Lung (tissue), 12 donors: ENCODE results near the gene USP48. TPM values are rescaled to one million over a fixed set of nuclear protein-coding genes. Genes with fewer than 3 reads are reported as not detected.

ENCODE experiments used
- ATAC-seq: fragments of 200-7000 bp; cut with Tn5 transposase; one replicate; pipeline ENCODE4 v1.9.1; 2020; ENCODE audit warnings: moderate number of reproducible peaks; ENCODE audit not compliant: insufficient read depth, low FRiP score
- DNase-seq, 3 donors: peaks; one replicate each; pipeline ENCODE4 v3.0.0-alpha.2; 2013 to 2017
- H3K27ac ChIP-seq, 2 donors: one replicate each; pipeline ENCODE4 v1.5.1; 2013; ENCODE audit warnings: mild to moderate bottlenecking in 2 of 2, moderate library complexity in 2 of 2, control low read depth in 1 of 2, inconsistent platforms in 1 of 2, low read depth in 1 of 2, low read length in 1 of 2
- H3K27me3 ChIP-seq, 3 donors: one replicate each; pipeline ENCODE4 v1.5.1; 2013; ENCODE audit warnings: low read length in 2 of 3; ENCODE audit not compliant: control insufficient read depth in 3 of 3, insufficient read depth in 3 of 3
- H3K36me3 ChIP-seq, 4 donors: one replicate each; pipeline ENCODE4 v1.5.1; 2013; ENCODE audit warnings: low read length in 4 of 4, mild to moderate bottlenecking in 1 of 4, moderate library complexity in 1 of 4; ENCODE audit not compliant: control insufficient read depth in 4 of 4, insufficient read depth in 4 of 4
- H3K4me1 ChIP-seq, 5 donors: one replicate each; pipeline ENCODE4 v1.5.1; 2013; ENCODE audit warnings: low read length in 5 of 5, mild to moderate bottlenecking in 2 of 5, moderate library complexity in 1 of 5; ENCODE audit not compliant: control insufficient read depth in 5 of 5, insufficient read depth in 5 of 5
- H3K4me3 ChIP-seq: one replicate; pipeline ENCODE4 v1.5.1; 2013; ENCODE audit warnings: mild to moderate bottlenecking, control low read depth, moderate library complexity
- H3K9ac ChIP-seq, 2 donors: one replicate each; pipeline ENCODE4 v1.5.1; 2013; ENCODE audit warnings: low read length in 2 of 2, control low read depth in 1 of 2; ENCODE audit not compliant: insufficient read depth in 1 of 2
- H3K9me3 ChIP-seq, 4 donors: one replicate each; pipeline ENCODE4 v1.5.1; 2013; ENCODE audit warnings: low read length in 3 of 4, mild to moderate bottlenecking in 1 of 4, moderate library complexity in 1 of 4; ENCODE audit not compliant: control insufficient read depth in 4 of 4, insufficient read depth in 3 of 4
- WGBS, 2 donors: extraction: QIAGEN DNeasy Blood & Tissue Kit; methylation state at CpG; one replicate each; pipeline ENCODE4 v1.1.7; 2013; 5-methylcytosine and 5-hydroxymethylcytosine counted together
- polyA plus RNA-seq, 2 donors: library from polyadenylated mRNA; stranded (reverse); fragments of 200-250 nt; gene quantifications; one replicate each; pipeline ENCODE4 v1.2.1, GENCODE V29; 2013
- total RNA-seq, 2 donors: library from RNA; depleted of rRNA in 1 of 2; stranded (reverse); fragments of >200 nt in 1 of 2; gene quantifications; one replicate each; pipeline ENCODE4 v1.2.1, GENCODE V29; 2014 to 2021
- TF ChIP-seq, protein P1 (sequence below): IDR thresholded peaks from 2 replicates; pipeline ENCODE4 v1.5.1; 2012; ENCODE audit warnings: mild to moderate bottlenecking; ENCODE audit errors: control extremely low read depth, extremely low read depth
- donor health status: control.
- donor health status: control.
- donor health status: Bipolar disorder and iron deficiency.
- donor health status: healthy.
- donor health status: DM: yes; HTN: yes; CAD: no.

Gene USP48
- total and polyA plus RNA-seq, 4 donors: 15.6 to 107 (median 33.5) TPM

DNA sequence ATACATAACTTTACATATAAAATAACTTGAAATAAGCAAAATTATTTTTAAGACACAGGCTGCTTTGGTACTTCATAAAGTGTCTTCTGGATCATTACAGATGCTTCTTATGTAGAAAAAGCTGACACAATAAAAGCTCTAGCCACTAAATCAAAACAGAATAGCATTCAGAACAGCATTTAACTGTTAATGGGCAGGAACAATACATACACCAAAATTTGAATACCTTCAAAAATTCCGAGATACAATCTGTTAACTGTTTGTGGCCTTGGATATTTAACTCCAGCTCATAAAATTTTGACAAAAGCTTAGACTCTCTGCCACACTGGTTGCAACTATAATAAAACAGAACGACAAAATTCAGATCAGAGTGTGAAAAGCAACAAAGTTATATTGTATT lies 31.7 kb downstream of the USP48 start:
- H3K27me3 ChIP-seq: no peaks in the 10 kb centered on the region
- 94 to 95% methylated on average over 2 of the region's 2 CpGs for WGBS, 2 donors
- no peaks in the 10 kb centered on the region for H3K9me3 ChIP-seq
- TF ChIP-seq, protein P1, sequence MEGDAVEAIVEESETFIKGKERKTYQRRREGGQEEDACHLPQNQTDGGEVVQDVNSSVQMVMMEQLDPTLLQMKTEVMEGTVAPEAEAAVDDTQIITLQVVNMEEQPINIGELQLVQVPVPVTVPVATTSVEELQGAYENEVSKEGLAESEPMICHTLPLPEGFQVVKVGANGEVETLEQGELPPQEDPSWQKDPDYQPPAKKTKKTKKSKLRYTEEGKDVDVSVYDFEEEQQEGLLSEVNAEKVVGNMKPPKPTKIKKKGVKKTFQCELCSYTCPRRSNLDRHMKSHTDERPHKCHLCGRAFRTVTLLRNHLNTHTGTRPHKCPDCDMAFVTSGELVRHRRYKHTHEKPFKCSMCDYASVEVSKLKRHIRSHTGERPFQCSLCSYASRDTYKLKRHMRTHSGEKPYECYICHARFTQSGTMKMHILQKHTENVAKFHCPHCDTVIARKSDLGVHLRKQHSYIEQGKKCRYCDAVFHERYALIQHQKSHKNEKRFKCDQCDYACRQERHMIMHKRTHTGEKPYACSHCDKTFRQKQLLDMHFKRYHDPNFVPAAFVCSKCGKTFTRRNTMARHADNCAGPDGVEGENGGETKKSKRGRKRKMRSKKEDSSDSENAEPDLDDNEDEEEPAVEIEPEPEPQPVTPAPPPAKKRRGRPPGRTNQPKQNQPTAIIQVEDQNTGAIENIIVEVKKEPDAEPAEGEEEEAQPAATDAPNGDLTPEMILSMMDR: no peak
- no peak overlapping the region for H3K9ac ChIP-seq
- H3K36me3 ChIP-seq: peaks cover 4 to 27% (median 11%) of the 10 kb centered on the region in 4 donors
- DNase-seq (no peak), ATAC-seq (no peak)
- no peak overlapping the region for H3K4me3 ChIP-seq
- H3K27ac ChIP-seq: no peak overlapping the region
- H3K4me1 ChIP-seq: no peaks in the 10 kb centered on the region

DNA sequence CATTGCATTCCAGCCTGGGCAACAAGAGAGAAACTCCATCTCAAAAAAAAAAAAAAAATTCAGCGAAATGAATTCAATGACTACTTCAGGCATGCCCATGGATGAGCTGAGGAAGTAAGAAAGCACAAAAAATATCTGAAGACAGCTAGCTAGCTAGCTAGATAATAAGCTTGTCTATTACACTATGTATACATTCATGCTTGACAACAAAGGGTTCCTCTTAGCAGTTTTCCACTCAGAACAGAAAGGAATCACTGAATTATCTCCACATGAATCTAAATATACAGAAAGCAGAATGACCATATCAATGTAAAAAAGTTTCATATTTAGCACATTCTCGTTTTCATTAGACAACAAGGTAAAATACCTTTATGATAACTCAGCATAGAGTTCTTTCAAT lies 32.1 kb downstream of the USP48 start:
- peaks cover 0 to 27% (median 11%) of the 10 kb centered on the region in 4 donors for H3K36me3 ChIP-seq
- H3K27me3 ChIP-seq: no peaks in the 10 kb centered on the region
- DNase-seq (no peak), ATAC-seq (no peak)
- H3K9ac ChIP-seq: no peak overlapping the region
- H3K4me3 ChIP-seq: no peak overlapping the region
- TF ChIP-seq, protein P1: no peak
- no peaks in the 10 kb centered on the region for H3K9me3 ChIP-seq
- no peaks in the 10 kb centered on the region for H3K4me1 ChIP-seq
- WGBS, 2 donors: 48 to 84% methylated on average over 2 of the region's 2 CpGs
- no peak overlapping the region for H3K27ac ChIP-seq

DNA sequence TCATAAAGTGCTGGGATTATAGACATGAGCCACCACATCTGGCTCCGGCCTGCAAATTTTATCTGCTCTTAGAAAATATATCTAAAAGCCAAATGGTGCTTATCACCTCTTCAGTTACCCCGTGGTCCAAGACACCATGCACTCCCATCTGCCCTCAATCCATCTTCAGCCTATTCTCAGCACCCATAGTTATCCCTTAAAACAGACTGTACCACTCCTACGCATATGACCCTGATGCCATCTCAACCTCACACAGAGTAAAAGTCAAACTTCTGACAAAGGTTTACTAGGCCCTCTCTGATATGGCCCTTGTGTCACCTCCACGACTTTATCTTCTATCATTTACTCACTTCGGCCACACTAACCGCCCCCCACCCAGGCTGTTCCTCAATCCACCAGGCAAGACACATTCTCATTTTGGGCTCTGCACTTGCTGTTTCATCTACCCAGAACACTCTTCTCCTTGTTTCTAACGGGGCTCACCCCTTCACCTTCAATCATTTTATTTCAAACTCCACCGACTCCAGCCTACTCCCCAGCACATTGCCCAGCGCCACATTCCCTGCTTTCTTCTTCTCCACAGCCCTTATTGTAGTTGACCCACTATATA lies 33.0 kb downstream of the USP48 start:
- peaks cover 0 to 31% (median 11%) of the 10 kb centered on the region in 4 donors for H3K36me3 ChIP-seq
- ATAC-seq (no peak), DNase-seq (no peak)

More for the DNA sequence above, 33.0 kb downstream of the USP48 start:
- H3K27ac ChIP-seq: no peak overlapping the region
- no peak overlapping the region for H3K9ac ChIP-seq
- no peak overlapping the region for H3K4me3 ChIP-seq
- no peaks in the 10 kb centered on the region for H3K27me3 ChIP-seq
- no peaks in the 10 kb centered on the region for H3K4me1 ChIP-seq
- H3K9me3 ChIP-seq: no peaks in the 10 kb centered on the region
- 82 to 86% methylated on average over 9 of the region's 9 CpGs for WGBS, 2 donors
- TF ChIP-seq, protein P1: no peak
